GM12878 (cell line): ENCODE data around the gene C6orf62.

Experiments used
- POLR2AphosphoS5 ChIP-seq: IDR thresholded peaks from 2 replicates; pipeline ENCODE4 v1.6.1; 2011; ENCODE audit warnings: mild to moderate bottlenecking, low read length, inconsistent platforms
- SP1 ChIP-seq: IDR thresholded peaks from one replicate; pipeline ENCODE4 v1.6.1; 2011; ENCODE audit warnings: low read depth, low read length
- TF ChIP-seq, protein P1 (sequence below): IDR thresholded peaks from 2 replicates; pipeline ENCODE4 v1.6.1; 2011; ENCODE audit warnings: low read depth, mild to moderate bottlenecking, low read length, moderate library complexity, borderline replicate concordance; ENCODE audit errors: extremely low read depth

DNA sequence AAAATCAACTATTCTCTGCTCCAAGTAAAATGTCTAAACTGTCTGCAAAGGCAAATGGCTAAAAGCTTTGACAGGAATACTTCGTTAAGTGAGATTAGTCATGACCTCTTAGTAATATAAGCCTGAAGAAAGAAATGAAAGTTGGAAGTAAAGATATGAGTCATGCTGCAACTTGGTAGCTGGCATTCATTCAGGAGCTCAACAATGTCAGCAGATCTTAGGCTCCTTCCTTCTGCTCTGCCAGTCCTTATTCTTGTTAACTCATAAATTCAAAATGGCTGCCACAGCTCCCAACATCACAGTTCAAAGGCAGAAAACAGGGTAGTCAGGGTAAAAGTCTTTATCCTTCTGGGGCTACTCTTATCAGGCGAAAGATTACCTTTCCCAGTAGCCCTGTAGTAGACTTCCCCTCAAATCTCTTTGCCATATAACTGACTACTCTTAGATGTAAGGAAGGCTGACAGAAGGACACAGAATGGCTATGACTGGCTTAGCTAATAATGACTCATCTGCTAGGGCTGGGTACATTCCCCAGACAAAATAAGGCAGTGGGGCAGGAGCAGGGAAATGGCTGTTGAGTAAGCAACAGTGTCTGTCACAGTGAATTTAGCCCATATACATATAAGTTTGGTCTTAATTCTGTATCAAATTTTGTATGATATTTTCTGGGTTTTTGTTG is 24.4 kb upstream of the C6orf62 start:
- TF ChIP-seq, protein P1, sequence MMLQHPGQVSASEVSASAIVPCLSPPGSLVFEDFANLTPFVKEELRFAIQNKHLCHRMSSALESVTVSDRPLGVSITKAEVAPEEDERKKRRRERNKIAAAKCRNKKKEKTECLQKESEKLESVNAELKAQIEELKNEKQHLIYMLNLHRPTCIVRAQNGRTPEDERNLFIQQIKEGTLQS: no peak
- TF ChIP-seq POLR2AphosphoS5: no peak
- peak; percentile 23 for TF ChIP-seq SP1
